GM23248 (cell line): ENCODE measurements around the gene CSRNP2.

Source experiments
- EZH2 ChIP-seq: fragments of 200-600 bp; sonication (generic); IDR thresholded peaks from 2 replicates; pipeline ENCODE4 v1.6.1; 2018; ENCODE audit warnings: antibody characterized with exemption, mild to moderate bottlenecking; ENCODE audit not compliant: insufficient read depth, poor library complexity, severe bottlenecking
- EZH2phosphoT487 ChIP-seq: fragments of 200-600 bp; sonication (generic); IDR thresholded peaks from 2 replicates; pipeline ENCODE4 v1.6.1; 2018; ENCODE audit warnings: antibody characterized with exemption, moderate library complexity, mild to moderate bottlenecking, low read depth; ENCODE audit not compliant: insufficient read depth

DNA sequence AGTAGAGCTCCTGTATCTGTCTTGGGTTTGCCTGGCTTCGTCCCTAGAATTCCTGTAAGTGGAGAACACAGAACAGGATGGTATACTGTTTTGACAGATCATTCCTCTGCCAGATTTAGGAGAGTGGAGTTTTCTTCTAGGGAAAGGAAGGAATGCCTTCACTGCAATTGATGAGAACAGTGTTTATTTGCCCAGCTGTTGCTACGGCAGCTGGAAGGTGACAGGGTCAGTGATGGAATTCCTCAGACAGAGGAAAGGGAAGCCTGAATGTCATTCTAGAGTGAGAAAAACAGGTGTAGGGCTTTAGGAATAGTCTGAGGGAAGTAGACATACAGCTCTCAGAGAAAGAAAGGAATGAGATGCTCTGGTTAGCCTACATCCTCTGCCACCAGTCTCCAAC, 11.7 kb downstream of the CSRNP2 start:
- TF ChIP-seq EZH2 (no peak), EZH2phosphoT487 (no peak)
